DMS 273 treated with DMSO at 0.1 percent for 48 hours (cell line): ENCODE results near the gene ADAMTS17.

Experiments
- DNase-seq: peaks from one replicate; lab custom pipeline; 2025; lab: John Stamatoyannopoulos, UW

Gene ADAMTS17

DNA sequence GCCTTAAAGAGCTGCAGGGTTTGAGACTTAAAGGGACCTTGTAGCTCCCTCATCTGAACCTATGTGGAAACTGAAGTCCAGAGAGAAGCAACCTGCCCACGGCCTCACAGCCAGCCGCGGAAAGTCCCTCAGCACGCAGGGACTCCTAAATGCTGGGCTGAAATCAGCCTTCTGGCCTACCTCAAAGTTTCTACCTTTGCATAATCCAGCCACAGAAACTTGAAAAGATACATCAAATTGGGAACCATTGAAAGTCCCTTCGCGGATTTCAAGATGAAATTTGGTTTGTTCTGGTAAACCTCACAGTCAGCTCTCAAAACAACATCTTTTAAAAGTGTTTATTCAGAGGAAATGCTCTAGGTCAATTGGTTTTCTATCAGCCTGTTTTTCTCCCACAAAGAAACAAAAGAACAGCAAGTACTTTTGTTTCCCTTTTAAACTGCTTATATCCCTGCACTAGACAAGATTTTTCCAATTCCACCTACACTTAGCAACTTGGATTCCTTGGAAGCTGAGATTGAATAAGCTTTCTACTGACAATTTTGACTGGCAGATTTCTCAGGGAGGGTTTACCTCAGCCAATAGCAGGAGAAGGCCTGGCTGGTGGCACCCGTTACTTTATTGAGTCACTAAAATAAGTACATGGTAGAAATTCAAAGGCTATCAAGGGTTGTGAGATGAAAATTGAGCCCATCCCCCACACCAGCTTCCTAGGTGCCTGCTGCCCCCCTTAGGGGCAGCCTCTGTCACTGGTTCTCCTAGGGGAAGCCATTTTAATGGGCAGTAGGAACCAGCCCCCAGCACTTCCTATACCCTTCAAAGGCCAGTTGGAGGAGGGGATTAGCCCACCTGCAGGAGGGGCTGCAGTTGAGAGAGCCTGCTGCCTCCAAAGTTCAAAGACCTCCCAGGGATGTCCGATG is 171.2 kb downstream of the ADAMTS17 start:
- no peak for DNase-seq

DNA sequence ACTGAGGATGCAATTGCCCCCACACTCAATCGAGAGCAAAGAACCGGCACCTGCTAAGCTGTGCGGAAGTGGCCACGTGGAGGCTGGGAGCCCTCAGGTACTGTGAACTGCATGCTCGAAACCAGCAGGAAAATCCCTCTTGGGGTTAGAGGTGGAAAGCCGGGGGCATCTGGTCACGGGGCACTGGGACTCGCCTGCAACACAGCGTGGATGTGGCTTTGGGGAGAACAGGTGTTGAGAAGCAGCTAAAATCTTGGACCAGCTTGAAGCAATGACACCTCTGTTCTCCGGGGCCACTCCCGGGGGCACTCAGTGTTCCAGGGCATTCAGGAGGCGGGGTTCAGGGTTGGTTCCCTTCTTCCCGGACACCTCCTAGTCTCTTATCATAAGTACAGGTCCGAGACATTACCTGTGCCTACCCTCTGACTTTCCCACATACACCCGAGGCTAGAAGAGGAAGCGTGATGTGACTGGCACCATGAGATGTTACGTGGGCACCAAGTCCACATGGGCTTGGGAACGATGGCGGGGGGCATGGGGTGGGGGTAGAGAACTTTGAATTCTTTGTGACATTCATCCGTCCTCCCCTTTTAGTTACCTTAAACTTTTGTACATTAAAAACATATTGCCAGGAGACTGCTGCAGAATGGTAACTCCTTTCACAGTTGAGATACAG is 172.0 kb downstream of the ADAMTS17 start:
- DNase-seq = no peak

DNA sequence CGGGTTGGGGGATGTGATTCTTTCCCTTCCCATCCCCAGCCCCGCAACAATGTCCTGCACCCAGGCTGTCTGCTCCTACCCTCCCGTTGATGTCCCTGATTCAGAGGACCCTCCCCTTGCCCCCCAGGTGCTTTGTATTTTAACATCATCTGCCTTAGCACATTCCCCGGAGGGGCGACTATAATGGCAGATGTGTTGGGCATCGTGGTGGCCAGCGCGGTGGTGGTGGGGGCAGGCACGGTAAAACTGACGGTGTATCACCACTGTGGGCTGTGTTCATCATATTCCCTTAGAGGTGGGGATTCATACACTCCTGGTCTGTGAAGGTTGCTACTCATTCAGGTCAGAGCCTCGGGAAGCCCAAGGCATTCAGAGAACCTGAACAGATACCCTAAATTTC is 173.0 kb downstream of the ADAMTS17 start:
- no peak for DNase-seq

DNA sequence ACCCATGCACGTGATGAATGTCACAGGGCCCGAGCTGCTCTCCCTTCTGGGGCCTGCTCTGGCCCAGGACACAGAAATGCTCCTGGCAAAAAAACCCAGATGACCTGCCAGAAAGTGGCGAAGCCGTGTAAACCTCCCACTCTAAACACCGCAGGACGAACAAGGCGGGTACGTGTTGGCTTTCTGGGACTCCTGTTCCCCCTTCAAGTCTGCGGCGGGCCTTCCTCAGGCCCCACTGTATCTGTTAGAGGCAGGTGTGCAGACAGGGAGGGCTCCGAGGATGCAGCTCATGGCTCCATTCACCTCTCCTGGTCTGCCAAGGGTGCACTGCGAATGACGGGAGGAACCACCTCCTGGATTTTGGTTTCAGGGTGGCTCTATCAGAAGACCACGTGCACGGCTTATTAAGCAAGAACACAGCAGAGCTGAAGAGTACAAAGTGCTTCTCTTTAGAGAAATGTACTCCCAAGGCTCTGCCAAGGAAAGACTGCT is 173.8 kb downstream of the ADAMTS17 start:
- DNase-seq = no peak

DNA sequence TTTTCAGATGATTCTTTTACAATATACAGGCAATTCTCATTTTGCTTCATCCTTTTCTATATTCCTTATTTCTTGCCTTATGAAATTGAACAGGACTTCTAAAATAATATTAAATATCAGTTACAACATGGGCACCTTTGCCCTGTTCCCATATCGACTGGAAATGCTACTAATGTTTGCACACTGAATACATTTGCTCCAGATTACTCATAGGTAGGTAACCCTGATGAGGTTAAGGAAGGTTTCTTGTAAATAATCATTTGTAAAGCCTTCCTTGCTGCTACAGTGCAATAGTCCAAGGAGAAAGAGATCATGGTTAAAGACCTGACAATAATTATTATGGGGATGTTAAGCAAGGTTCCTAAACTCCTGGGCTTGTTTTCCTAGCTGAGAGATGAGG is 175.5 kb downstream of the ADAMTS17 start:
- no peak for DNase-seq

DNA sequence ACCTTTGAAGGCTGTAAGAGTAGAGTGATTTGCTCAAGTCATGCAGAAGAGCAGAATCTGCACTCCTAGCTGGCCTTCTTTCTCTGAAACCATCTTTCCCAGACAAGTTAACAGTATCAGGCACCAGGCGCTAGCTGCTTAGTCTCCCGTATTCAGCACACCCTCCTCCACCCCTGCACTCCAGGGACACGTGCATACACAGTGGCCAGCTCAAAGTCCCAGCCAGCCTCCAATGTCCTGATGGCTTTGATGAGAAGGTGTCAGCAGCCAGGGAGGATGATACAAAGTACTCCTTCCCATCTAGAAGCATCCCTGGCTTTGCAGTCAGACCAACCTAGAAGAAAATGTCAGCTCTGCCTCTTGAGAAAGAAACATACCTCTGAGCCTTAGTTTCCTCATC is 177.8 kb downstream of the ADAMTS17 start:
- DNase-seq = no peak

DNA sequence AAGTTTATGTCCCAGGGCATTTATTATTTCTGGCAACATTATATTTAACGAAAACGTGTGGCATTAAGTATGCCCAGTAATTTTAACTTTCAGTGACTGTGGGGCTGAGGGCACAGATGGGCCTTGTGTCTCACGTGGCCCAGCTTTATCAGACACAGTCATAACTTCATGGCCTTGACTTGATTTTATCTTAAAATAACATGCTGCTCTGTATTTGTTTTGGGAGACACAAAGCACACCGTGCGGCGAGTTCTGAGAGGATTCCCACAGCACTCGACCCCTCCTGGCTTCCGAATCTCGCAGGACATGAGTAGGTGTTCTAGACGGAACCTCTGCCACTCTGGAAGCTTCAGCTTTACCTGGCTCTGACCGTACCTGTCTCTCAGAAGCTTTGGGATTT is 180.8 kb downstream of the ADAMTS17 start:
- DNase-seq = no peak

DNA sequence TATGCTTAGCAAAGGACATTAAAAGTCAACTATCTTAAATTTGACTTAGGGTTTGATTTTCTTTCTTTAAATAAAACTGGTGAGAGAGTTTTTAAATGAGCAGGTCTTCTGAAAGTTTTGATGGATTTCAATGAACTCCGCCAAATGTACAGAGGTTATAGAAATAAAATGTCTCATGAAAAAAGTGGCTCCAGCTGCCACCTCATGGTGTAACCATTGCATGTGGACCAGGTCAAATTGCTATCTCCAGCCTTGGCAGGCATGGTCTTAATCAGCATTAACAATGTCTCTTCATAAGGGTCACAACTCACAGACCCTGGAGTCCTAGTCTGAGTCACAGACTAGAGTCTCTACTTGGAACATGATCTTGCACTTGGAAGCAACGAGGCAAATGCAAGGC is 182.3 kb downstream of the ADAMTS17 start:
- DNase-seq = no peak

DNA sequence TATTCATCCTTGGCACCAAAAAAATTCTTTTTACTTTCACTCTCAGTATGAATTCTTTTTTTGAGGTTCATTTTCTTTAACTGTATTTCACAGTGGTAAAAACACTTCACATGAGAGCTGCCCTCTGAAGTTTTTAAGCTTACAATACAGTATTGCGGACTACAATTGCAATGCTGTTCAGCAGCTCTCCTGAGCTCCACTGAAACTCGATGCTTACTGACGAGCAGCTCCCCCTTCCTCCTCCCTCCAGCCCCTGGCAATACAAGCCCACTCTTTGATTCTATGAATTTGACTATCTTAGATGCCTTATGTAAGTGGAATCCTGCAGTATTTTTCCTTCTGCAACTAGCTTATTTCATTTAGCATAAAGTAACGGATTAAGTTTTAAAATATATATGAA is 183.4 kb downstream of the ADAMTS17 start:
- no peak for DNase-seq

DNA sequence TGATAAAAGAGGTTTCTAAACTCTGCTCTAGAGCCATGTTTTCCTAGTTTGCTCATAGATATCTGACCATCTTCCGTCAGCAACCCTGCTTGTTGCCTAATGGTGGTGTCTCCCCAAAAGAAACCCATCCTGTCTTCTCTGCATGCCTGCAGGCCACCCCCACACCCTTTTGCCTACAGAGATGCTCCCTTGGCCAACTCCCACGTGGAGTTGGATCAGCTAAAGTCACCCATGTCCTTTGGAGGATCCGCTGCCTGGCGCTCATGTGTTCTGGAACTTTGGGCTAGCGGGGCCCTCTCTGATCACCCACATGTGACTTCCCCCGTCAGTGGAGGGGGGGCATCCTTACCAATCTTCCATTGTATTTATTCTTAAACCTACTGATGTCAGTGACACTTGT is 185.6 kb downstream of the ADAMTS17 start:
- DNase-seq = no peak

DNA sequence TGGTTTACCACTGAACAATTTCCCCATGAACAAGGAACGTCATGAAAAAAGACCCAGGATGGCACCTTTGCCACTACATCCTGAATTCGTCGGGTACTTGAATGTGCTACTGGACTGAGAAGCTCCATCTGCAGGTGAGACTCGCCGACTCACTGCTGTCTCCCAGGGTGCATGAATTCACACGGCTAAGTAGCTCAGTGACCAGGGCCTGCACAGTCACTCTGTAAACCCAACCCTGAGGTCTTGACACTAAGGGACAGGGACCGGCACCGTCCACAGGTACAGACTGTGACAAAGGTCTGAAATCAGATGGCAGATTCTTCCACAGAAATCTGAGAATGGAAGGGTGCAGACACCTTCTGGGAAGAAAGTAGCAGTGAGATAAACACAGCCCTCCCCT is 187.4 kb downstream of the ADAMTS17 start:
- no peak for DNase-seq

DNA sequence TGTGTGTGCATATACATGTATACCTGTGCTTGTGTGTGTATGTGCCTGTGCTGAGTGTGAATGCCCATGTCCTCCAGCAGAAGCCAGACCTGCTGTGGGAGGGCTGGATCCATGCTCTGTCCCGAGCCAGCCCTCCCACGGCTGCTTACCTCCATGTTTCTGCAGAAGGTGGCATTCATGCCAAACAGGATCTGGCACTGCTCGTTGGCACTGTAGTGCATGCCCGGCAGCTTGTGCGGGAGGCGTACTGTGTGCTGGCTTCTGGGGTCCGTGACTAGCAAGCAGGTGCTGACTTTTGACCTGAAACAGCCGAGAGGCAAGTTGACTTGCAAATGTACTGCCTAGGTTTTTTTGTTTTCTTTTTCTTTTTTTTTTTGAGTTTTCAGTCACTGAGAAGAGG is 189.3 kb downstream of the ADAMTS17 start:
- DNase-seq = no peak

DNA sequence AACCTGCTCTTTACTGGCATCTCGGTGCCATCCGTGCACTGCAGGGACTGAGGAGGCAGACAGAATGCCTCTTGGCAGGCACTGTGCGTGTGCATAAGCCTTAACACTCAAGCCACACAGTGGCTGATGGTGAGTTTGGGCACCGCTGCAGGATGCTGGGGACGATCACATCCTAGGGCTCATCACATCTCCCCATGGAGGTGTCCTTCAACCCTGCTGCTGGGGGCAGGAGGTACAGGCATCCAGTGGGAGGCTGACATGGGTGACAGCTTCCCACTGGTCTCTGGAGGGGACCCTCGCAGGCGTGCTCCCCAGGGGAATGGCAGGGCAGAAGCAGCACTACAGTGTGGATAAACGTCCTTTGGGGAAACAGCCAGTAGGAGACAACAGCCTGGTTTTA is 190.9 kb downstream of the ADAMTS17 start:
- no peak for DNase-seq

DNA sequence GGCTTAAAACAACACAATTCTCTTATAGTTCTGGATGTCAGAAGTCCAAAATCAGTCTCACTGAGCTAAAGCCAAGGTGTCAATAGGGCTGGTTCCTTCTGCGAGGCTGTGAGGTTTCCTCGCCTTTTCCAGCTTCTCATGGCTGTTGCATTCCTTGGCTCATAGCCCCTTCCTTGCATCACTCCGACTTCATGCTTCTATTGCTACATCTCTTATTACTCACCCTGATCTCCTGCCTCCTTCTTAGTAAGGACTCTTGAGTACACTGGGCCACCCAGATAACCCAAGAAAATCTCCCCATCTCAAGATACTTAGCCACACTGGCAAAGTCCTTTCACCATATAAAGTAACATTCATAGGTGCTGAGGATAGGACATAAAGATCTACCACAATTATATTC is 193.9 kb downstream of the ADAMTS17 start:
- no peak for DNase-seq

DNA sequence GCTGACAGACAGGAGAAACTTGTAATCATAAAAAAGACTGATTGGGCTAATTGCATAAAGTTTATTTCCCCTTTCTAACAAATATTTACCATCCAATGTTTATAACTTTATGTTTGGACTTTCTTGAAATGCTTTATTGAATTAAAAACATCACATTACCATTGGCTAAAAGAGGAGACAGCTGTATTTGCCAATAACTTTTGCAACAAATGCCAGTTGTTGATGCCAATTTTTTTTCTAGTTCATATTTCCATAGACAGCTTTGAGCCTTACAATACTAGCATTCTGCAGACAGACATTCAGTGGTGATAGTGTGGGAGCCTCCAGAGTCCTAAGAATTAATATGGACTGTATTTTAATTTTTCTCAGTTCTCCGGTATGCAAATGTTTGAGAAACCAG is 198.4 kb downstream of the ADAMTS17 start:
- DNase-seq = no peak

DNA sequence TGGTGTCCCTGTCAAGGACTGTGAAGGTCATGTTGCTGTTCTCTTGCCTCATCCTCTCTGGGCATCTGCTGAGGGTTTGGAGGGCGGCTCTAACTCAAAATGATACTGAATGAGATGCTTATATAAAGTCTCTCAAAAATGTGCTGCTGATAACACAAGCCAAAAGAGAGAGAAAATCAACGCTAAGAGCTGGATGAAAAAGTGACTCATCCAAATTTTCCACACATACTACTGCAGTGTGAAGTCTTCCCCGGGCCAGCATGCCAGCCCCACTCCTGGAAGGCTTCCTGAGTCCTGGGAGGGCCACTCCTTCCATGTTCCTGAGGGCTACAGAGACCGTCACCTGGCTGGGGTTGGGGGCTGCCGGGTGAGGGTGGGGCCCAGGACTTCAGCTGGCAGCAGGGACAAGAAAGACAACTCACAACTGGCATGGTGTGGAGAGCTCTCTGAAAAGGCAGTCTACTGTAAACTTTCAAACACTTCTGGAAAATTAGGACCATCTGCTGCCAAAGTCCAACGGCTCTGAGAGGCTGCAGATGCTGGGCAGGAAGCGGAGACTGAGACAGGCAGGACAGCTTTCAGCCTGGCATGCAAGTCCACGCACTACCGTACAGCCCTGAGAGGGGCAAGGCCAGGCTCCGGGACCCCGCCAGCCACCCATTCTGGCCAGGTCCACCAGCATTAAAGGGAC is 200.3 kb downstream of the ADAMTS17 start:
- DNase-seq = no peak

DNA sequence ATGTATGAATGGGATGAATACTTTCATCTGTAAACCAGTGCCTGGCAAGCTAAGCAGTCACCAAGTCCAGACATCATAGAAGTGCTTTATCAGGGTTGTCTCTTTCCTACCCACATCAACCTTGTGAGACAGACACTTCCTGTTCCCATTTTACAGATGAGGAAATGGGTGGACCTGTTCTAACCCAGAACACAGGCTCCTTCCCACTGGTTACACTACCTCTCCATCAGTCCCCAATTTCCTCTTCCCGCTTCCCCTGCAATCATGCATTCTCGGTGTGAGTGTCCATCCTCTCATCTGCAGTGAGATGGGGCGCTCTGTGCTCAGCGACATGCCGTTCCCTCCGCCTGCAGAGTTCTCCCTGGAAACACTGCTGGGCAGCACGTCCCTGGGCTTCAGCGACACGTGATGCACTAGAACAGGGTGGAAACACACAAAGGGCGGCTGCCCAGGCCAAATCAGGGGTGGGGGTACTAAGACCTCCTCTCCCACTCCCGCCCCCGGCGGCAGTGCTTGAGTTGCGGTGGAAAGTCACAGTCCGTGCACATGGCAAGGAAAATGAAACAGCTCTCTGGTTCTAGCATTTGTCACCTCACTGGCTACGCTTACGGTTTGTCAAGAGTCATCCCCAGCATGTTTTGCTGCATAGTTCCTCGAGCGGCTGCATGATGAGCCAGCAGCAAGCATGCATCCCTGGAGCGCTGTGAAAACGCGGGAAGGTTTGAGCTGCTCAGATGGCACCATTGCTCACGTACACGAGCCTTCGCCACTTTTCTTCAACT is 201.1 kb downstream of the ADAMTS17 start:
- DNase-seq = no peak

DNA sequence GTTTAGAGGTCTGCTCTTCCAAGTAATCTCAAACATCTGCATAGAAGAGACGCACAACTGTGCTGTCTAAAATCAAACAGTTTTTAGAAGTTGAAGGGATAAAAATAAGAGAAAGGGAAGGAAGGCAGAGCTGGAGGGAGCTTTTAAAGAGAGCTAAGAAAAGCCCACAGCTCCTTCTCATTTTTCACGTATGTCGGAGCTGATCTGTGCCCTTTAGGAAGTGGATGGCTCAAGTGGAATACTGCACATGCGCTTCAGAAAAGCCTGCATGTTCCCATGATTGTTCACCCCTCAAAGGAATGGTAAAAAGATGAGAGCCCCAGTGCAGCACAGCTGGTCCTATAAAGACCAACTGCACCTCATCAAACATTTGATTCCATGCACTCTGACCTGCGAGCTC is 207.2 kb downstream of the ADAMTS17 start:
- no peak for DNase-seq

DNA sequence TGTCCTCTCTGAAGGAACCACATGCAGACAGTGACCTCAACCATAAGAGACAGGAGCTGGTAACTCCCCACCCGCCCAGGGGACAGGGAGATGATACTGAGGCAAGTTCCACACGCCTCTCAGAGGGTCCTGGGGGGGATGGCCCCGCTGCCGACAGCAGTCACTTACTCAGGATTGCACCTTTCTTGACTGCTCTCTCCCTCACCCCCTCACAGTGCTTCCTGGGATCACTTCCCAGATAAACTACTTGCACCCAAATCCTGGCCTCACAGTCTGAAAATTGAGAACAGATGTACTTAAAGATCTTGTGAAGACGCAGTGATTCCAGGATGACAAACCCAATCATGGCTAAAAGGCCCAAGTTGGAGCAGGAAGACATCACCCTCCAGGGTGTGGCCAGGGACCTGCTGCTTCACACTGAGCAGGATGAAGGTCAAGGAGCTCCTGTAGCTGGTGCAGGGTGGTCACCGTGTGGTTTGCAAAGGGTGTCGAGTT is 207.6 kb downstream of the ADAMTS17 start:
- no peak for DNase-seq

DNA sequence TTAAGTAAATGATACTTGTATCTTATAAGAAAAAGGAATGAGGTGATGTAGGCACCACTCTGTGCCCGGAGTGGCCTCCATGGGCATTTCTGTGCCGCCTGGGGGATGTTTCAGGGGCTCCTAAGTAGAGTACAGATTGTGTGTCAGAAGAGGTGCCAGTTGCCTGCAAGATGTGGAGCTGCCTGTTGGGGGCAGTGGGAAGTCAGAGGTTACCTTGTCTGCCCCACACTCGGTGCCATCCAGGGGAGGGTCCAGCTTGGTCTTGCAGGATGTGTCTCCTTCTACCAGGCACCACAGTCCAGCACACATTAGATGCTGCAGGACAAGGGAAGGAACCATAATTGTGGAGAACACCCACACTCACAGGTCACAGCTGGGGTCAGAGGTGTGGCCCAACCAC is 208.8 kb downstream of the ADAMTS17 start:
- DNase-seq = no peak

DNA sequence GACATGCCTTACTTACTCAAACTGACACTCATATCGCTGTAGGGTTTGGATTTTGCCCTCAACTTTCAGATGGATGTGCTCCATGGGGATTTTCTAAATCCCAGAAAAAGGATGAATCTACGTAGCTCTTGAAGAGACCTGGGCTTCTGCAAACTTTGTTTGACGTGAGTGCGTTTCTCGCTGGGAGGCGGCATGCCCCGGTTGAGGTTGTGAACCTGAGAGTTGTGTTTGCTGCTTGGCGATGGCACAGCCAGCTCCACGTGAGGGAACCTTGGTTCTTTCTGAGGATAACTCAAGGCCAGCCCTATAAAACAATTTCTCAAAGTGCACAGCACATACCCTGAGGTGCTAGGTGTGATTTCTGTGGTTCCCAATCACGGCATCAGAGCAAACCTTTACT is 209.5 kb downstream of the ADAMTS17 start:
- DNase-seq = no peak
